ENCODE results near the gene METRNL.
A peak's percentile ranks its signal among the peaks of the same experiment; 100 is the strongest.
"Not testable (repeated sequence)": the region's sequence is repeated elsewhere in the genome, so short reads cannot be mapped to it uniquely, and the experiment has no call there.

The METRNL gene, protein sequence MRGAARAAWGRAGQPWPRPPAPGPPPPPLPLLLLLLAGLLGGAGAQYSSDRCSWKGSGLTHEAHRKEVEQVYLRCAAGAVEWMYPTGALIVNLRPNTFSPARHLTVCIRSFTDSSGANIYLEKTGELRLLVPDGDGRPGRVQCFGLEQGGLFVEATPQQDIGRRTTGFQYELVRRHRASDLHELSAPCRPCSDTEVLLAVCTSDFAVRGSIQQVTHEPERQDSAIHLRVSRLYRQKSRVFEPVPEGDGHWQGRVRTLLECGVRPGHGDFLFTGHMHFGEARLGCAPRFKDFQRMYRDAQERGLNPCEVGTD

GRCh38 chr17:83079352-83079747 is at the start of gene METRNL:
Gene METRNL, plus strand, starts transcription at chr17:83079609. Its CDS starts 207 bp downstream, at chr17:83079816.
- DNase-seq, result peak; percentile 53

DNA sequence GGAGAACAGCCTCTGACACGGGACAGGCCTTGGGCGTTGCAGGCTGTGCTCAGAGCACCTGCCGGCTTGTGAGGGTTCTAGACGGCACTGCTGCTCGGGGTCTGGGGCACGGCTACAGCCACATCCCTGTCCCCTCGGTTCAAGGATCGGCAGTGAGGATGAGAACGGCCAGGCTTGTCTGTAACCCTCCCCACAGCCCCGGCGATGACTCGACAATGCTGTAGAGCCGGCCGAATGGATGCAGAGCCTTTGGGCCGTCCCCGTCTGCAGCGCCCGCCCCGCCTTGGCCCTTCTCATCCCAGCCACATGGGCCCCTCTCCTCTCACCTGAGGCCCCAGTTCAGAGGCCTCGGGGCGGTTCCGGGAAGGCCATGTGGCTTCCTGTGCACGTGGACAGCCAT is 49.0 kb upstream of the METRNL start:
- DNase-seq, result no peak

DNA sequence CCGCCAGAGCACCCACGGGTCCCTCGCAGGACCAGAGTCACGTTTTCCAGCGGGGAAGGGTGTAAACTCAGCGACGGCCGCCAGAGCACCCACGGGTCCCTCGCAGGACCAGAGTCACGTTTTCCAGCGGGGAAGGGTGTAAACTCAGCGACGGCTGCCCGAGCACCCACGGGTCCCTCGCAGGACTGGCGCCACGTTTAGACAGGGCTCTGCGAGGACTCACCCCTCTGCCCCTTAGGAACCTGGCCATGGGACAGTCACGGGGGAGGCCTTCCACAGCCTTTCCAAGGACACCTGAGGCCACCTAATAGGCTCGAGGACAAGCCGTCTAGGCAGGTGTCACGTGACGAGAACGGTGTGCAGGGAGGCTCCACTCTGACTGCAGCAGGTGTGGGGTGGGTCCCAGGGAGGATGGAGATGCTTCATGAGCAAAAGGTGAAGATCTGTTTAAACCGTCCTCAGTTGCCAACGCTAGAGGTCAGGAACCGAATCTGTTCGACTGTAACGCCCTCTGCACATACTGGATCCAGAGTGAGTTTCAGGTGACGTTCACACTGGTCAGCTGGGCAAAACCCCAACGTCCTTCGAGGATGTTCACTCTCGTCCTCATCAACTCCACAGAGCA is 48.0 kb upstream of the METRNL start:
- DNase-seq, result no peak

- not testable (repeated sequence) for DNase-seq
Observed at GRCh38 chr17:83031946-83032451, 47.4 kb upstream of the METRNL start.

- no peak for DNase-seq
Observed at GRCh38 chr17:83032781-83033180, 46.6 kb upstream of the METRNL start.

DNA sequence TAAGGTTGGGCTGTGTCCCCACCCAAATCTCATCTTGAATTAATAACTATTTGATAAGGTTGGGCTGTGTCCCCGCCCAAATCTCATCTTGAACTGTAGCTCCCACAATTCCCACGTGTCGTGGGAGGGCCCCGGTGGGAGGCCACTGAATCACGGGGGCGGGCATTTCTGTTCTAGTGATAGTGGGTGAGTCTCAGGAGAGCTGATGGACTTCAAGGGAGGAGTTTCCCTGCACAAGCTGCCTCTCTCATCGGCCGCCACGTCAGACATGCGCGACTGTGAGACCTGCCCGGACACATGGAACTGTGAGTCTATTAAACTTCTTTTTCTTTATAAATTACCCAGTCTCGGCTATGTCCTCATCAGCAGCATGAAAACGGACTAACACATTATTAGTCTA is 44.9 kb upstream of the METRNL start:
- DNase-seq, result no peak

GRCh38 chr17:83035722-83036121 is 43.7 kb upstream of the METRNL start:
- no peak for DNase-seq

GRCh38 chr17:83036193-83036592 is 43.2 kb upstream of the METRNL start:
- no peak for DNase-seq

- DNase-seq, result no peak
Observed at GRCh38 chr17:83036666-83037065, 42.7 kb upstream of the METRNL start.

- DNase-seq, result no peak
Observed at GRCh38 chr17:83037084-83037873, 42.1 kb upstream of the METRNL start.

DNA sequence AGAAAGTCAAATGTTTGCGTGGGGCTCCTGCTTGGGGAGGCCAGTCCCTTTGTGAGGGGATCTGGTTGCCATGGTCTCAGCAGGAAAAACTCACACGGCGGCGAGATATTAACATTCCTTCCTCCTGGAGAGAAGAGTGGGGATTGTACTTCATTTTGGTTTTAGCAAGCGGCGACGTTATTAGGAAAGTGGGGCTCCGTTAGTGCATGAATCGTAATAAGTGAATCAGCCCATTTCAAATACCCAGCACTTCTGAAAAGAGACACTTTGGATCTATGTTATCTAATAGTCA is 41.6 kb upstream of the METRNL start:
- DNase-seq, result no peak

DNA sequence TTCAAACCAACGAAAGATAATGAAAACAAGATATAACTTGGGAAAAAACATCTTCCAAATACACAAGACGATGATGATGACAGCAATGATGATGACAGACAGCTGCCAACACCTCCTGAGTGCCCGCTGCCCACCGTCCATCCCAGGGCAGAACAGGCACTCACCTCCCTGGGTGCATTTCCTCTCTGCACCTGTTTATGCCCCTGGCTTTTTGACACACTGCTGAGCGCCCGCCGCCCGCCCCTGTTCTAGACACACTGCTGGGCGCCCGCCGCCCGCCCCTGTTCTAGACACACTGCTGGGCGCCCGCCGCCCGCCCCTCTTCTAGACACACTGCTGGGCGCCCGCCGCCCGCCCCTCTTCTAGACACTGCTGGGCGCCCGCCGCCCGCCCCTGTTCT is 40.4 kb upstream of the METRNL start:
- not testable (repeated sequence) for DNase-seq

- no peak for DNase-seq
Observed at GRCh38 chr17:83041305-83041704, 38.1 kb upstream of the METRNL start.

- no peak for DNase-seq
Observed at GRCh38 chr17:83042522-83043158, 36.8 kb upstream of the METRNL start.

GRCh38 chr17:83044479-83044878 is 34.9 kb upstream of the METRNL start:
- DNase-seq, result not testable (repeated sequence)

DNA sequence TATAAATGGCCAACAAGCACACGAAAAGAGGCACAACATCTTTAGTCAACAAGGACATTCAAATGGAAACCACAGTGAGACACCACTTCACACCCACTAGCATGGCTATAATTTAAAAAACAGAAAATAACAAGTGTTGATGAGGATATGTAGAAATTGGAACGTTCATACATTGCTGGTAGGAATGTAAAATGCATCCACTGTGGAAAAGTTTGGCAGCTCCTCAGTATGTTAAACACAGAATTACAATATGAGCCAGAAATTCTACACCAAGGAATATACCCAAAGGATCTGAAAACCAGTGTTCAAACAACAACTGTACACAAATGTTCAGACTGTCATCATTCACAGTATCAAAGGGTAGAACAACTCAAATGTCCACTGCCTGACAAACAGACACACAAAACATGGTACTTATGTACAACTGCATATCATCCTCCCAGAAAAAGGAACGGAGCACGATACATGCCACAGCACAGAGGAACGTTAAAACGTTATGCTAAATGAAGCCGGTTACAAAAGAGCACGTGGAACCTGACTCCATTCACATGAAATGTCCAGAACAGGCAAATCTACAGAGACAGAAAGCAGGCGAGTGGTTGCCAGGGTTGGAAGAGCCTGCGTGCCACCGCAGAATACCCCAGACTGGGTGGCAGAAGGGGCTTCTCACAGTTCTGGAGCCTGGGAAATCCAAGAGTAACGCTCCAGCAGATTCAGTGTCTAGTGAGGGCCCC is 32.8 kb upstream of the METRNL start:
- no peak for DNase-seq

GRCh38 chr17:83047182-83047478 is 32.3 kb upstream of the METRNL start:
- no peak for DNase-seq

- not testable (repeated sequence) for DNase-seq
Observed at GRCh38 chr17:83047818-83048475, 31.5 kb upstream of the METRNL start.

DNA sequence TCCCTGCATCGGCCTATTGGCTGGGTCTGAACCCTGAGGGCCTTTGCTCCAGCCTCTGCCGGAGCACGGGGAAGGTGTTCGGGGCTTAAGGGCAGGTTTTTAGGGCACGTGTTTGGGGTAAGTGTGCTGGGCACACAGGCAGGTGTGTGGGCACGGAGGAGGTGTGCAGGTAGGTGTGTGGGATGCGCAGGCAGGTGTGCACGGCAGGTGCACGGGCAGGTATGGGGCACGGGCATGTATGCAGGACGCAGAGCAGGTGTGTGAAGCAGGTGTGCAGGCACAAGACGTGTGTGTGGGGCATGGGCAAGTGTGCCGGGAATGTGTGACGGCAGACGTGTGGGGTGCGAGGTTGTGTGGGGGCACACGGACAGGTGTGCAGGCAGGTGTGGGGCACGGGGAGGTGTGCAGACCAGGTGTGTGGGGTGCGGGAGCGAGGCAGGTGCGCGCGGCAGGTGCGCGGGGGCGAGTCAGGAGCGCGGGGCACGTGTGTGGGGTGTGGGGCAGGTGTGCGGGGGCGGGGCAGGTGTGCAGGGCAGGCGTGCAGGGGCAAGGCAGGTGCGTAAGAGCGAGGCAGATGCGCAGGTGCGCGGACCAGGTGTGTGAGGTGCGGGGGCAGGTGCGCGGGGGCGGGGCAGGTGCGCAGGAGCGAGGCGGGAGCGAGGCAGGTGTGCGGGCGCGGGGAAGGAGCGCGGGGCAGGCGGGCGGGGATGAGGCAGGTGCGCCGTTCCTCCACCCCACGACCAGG is 28.6 kb upstream of the METRNL start:
- DNase-seq, result no peak

DNA sequence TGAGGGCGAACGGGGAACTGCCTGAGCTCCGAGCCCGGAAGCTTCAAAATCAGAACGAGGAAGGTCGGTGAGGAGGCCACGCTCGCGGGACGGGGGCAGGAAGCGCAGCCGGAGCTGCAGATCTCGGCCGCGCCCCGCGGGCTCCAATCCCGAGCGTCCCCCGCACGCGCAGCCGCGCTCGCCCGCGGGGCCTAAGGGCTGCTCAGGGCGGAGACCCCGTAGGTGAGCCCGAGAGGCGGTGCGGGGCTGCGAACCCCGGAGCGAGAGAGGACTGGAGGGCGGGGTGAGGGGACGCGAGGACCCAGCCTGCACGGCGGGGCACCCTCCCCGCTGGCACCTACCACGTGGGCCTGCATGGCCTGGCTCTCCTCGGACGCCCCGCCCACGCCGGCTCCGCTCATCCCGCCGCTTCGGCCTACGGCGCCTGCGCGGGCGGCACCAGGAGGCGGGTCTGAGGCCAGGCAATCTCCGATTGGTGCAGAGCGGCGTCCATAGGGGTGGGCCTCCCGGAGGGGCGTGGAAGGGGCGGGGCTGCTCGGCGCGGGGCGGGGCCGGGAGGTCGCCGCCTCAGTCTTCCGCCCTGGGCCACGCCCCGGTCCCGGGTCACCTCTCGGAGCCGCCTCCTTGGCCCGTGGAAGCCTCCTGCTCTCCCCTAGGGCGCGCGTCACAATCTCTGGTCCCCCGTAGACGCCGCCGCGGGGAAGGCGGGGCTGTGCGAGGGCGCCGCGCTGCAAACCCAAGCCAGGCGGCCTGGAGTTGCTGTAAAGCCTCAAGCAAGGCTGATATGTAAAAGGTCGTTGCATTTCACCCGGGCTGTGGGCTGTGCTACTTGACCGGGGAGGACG is 27.8 kb upstream of the METRNL start:
- DNase-seq, result peak; percentile 97

DNA sequence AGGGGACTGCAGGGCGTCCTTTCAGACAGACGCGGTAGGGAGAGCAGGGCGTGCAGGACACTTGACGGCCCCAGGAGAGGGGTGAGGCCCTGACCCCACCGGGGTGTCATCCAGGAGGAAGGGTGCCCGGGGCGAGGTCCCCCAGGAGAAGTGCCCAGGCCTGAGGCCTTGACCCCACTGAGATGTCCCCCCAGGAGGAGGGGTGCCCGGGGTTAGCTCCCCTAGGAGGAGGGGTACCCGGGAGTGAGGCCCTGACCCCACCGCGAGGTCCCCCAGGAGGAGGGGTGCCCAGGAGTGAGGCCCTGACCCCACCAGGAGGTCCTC is 27.2 kb upstream of the METRNL start:
- DNase-seq, result no peak

Data from activated gamma-delta T cell treated with Interleukin-2 at 50 U/mL for 16 hours (primary cell).